HAP-1 (cell line): ENCODE results near the gene ATPAF1.
"Not testable (repeated sequence)": the region's sequence is repeated elsewhere in the genome, so short reads cannot be mapped to it uniquely, and the experiment has no call there.

Experiments
- DNase-seq, 2 experiments: peaks; one replicate each; pipeline ENCODE4 v3.0.0-alpha.2; 2016 to 2020; ENCODE audit warnings: low spot score in 2 of 2
- H3K27me3 ChIP-seq: fragments of 250-450 bp; sonication (Bioruptor Pico); 2 replicates; pipeline ENCODE4 v1.5.1; 2020; ENCODE audit warnings: low read depth, mild to moderate bottlenecking, moderate library complexity
- H3K36me3 ChIP-seq: fragments of 250-450 bp; sonication (Bioruptor Pico); replicated peaks from 2 replicates; pipeline ENCODE4 v1.5.1; 2020; ENCODE audit warnings: mild to moderate bottlenecking
- H3K4me1 ChIP-seq: fragments of 250-450 bp; sonication (Bioruptor Pico); 2 replicates; pipeline ENCODE4 v1.5.1; 2020; ENCODE audit warnings: mild to moderate bottlenecking
- H3K4me3 ChIP-seq: fragments of 250-450 bp; sonication (Bioruptor Pico); 2 replicates; pipeline ENCODE4 v1.5.1; 2020; ENCODE audit warnings: mild to moderate bottlenecking, moderate library complexity
- H3K9me3 ChIP-seq: fragments of 250-450 bp; sonication (Bioruptor Pico); 2 replicates; pipeline ENCODE4 v1.5.1; 2020; ENCODE audit warnings: mild to moderate bottlenecking, moderate library complexity
- in situ Hi-C: fragments of 300-500 bp; cut with MboI; formaldehyde crosslinking; loops from 3 replicates; pipeline ENCODE4 v1.14.3; 2020; ENCODE audit warnings: low sequenced_read_pairs, inconsistent platforms, mixed read lengths

ATPAF1 gene

DNA sequence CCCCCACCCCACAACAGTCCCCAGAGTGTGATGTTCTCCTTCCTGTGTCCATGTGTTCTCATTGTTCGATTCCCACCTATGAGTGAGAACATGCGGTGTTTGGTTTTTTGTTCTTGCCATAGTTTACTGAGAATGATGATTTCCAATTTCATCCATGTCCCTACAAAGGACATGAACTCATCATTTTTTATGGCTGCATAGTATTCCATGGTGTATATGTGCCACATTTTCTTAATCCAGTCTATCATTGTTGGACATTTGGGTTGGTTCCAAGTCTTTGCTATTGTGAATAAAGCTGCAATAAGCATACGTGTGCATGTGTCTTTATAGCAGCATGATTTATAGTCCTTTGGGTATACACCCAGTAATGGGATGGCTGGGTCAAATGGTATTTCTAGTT is 17.0 kb downstream of the ATPAF1 start:
- peaks cover 34% of the 10 kb centered on the region for H3K36me3 ChIP-seq
- H3K4me3 ChIP-seq, H3K9me3 ChIP-seq, in situ Hi-C loops, H3K27me3 ChIP-seq, H3K4me1 ChIP-seq, DNase-seq: not testable (repeated sequence)

DNA sequence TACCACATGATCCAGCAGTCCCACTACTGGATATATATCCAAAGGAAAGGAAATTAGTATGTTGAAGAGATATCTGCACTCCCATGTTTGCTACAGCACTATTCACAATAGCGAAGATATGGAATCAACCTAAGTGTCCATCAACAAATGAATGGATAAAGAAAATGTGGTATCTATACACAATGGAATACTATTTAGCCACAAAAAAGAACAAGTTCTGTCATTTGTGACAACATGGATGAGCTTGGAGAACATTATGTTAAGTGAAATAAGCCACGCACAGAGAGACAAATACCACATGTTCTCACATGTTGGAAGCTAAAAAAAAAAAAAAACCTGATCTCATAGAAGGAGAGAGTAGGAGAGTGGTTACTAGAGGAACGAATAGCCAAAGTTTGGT is 17.7 kb downstream of the ATPAF1 start:
- no peak for DNase-seq
- Histone ChIP-seq H3K9me3 (peaks cover 2% of the 10 kb centered on the region; the same call in 1 of the 2 replicates), H3K4me3 (no peak overlapping the region), H3K4me1 (no peaks in the 10 kb centered on the region), H3K36me3 (peaks cover 33% of the 10 kb centered on the region), H3K27me3 (no peaks in the 10 kb centered on the region)
- in situ Hi-C loops = no loop called here

- Histone ChIP-seq H3K9me3 (peaks cover 2% of the 10 kb centered on the region; the same call in 1 of the 2 replicates), H3K4me3 (no peak overlapping the region), H3K27me3 (no peaks in the 10 kb centered on the region), H3K4me1 (no peaks in the 10 kb centered on the region), H3K36me3 (peaks cover 26% of the 10 kb centered on the region)
- in situ Hi-C loops = no loop called here
- DNase-seq = no peak
Measured at GRCh38 chr1:46649764-46650163, 18.4 kb downstream of the ATPAF1 start.

DNA sequence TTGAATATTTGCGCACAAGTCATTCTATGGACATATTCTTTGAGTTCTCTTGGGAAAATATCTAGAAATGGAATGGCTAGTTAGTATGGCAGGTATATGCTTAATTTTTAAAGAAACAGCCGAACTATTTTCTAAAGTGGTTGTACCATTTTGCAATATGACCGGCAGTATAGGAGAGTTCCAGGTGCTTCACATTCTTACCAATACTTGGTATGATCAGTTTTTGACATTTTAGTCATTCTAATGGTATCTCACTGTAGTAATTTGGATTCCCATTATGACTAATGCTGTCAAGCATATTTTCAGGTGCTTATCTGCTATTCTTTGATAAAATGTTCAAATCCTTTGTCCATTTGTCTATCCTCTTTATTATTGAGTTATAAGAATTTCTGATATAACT is 20.6 kb downstream of the ATPAF1 start:
- DNase-seq = no peak
- Histone ChIP-seq H3K4me3 (no peak overlapping the region), H3K4me1 (no peaks in the 10 kb centered on the region), H3K9me3 (peaks cover 2% of the 10 kb centered on the region; the same call in 1 of the 2 replicates), H3K27me3 (no peaks in the 10 kb centered on the region), H3K36me3 (peaks cover 24% of the 10 kb centered on the region)
- in situ Hi-C loops = no loop called here

- peaks cover 29% of the 10 kb centered on the region for H3K36me3 ChIP-seq
- DNase-seq = no peak
- in situ Hi-C loops = no loop called here
- H3K4me1 ChIP-seq = no peaks in the 10 kb centered on the region
- H3K4me3 ChIP-seq = no peak overlapping the region
- peaks cover 2% of the 10 kb centered on the region; the same call in 1 of the 2 replicates for H3K9me3 ChIP-seq
- H3K27me3 ChIP-seq = no peaks in the 10 kb centered on the region
Measured at GRCh38 chr1:46646844-46647243, 21.3 kb downstream of the ATPAF1 start.

- in situ Hi-C loops = no loop called here
- DNase-seq = no peak
- Histone ChIP-seq H3K27me3 (no peaks in the 10 kb centered on the region), H3K4me1 (no peaks in the 10 kb centered on the region), H3K9me3 (peaks cover 2% of the 10 kb centered on the region; the same call in 1 of the 2 replicates), H3K4me3 (no peak overlapping the region), H3K36me3 (peaks cover 28% of the 10 kb centered on the region)
Measured at GRCh38 chr1:46646331-46646730, 21.8 kb downstream of the ATPAF1 start.

DNA sequence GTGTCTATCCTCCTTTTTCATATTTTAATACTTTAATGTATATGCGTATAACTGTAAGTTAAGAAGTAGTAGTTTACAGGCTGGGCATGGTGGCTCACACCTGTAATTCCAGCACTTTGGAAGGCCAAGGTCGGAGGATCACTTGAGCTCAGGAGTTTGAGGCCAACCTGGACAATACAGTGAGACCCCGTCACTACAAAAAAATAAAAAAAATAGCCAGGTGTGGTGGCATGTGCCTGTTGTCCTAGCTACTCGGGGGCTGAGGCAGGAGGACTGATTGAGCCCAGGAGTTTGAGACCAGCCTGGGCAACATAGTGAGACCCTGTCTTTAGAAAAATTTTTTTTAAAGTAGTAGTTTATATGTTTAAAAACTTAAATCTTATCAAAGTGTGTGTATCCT is 22.3 kb downstream of the ATPAF1 start:
- in situ Hi-C loops = no loop called here

DNA sequence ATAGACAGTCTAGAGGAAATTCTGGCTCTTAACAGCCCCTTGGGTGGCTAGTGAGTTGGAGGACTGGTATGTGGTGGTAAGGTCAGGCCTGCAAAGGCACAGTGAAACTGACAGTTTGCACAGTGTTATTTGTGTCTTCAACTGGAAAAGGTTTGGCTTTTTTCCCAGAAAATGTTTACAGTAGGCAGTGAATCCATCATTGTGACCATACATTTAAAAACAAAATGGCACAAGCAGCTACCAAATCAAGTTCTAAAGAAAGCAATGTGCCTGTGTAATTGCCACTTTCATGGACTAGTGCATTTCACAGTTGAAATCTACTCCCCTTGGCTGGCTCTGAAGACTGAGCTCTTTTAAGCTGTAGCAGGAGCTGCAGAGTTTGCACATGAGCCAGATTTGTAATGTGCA is 24.8 kb downstream of the ATPAF1 start:
- Histone ChIP-seq H3K9me3 (peaks cover 2% of the 10 kb centered on the region; the same call in 1 of the 2 replicates), H3K36me3 (peaks cover 11% of the 10 kb centered on the region), H3K4me3 (no peak overlapping the region), H3K27me3 (no peaks in the 10 kb centered on the region), H3K4me1 (no peaks in the 10 kb centered on the region)
- in situ Hi-C loops = no loop called here
- DNase-seq = no peak

More for the DNA sequence above, 22.3 kb downstream of the ATPAF1 start:
- no peaks in the 10 kb centered on the region for H3K4me1 ChIP-seq
- no peaks in the 10 kb centered on the region for H3K27me3 ChIP-seq
- peaks cover 2% of the 10 kb centered on the region; the same call in 1 of the 2 replicates for H3K9me3 ChIP-seq
- H3K36me3 ChIP-seq = peaks cover 25% of the 10 kb centered on the region
- no peak overlapping the region for H3K4me3 ChIP-seq
- DNase-seq = no peak

- in situ Hi-C loops = no loop called here
- Histone ChIP-seq H3K36me3 (peaks cover 6% of the 10 kb centered on the region), H3K4me3 (no peak overlapping the region), H3K9me3 (peaks cover under 1% of the 10 kb centered on the region; the same call in 1 of the 2 replicates), H3K27me3 (no peaks in the 10 kb centered on the region), H3K4me1 (no peaks in the 10 kb centered on the region)
- DNase-seq = no peak
Measured at GRCh38 chr1:46642115-46642680, 26.0 kb downstream of the ATPAF1 start.

DNA sequence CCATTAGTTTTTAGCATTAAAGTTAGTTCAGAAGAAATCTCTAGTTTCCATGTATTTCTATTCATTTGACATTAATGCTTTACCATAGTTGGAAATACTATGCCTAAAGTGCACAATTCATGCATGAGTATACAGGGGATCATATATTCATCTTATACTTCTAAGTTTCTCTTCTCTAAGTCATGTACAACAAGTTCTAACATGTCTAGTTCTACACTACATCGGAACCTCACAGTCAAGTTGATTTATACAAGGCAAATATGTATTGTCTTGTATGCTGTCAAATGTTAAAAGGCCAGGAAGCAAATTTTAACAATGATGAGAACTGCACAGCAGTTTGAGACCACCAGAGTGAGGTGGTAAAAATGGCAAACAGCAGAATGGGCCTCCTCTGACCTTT is 28.6 kb downstream of the ATPAF1 start:
- DNase-seq = no peak
- H3K4me3 ChIP-seq = no peak overlapping the region
- H3K9me3 ChIP-seq = no peaks in the 10 kb centered on the region
- in situ Hi-C loops = no loop called here
- H3K36me3 ChIP-seq = peaks cover 20% of the 10 kb centered on the region
- H3K27me3 ChIP-seq = no peaks in the 10 kb centered on the region
- H3K4me1 ChIP-seq = no peaks in the 10 kb centered on the region

DNA sequence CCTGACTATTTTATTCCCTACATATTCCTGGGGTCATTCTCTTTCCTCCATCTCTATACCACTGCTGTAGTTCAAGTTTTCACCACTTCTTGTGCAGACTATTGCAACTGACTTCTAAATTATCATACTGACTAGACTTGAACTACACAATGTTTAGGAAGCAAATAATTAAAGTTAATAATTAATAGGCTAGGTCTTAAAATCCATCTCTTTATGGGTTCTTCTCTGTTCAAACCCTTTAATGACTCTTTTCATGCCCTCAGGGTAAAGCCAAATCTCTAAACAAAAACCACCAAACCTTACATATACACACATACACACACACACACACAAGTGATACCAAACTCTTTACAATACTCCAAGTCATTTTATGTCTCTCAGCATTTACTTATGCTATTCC is 29.2 kb downstream of the ATPAF1 start:
- no peak for DNase-seq
- in situ Hi-C loops = no loop called here

GRCh38 chr1:46637444-46638083 is 30.6 kb downstream of the ATPAF1 start:
- Histone ChIP-seq H3K4me3 (no peak overlapping the region), H3K36me3 (peaks cover 22% of the 10 kb centered on the region), H3K4me1 (no peaks in the 10 kb centered on the region), H3K27me3 (no peaks in the 10 kb centered on the region), H3K9me3 (no peaks in the 10 kb centered on the region)
- DNase-seq = no peak
- in situ Hi-C loops = no loop called here

More for the DNA sequence above, 29.2 kb downstream of the ATPAF1 start:
- Histone ChIP-seq H3K36me3 (peaks cover 22% of the 10 kb centered on the region), H3K27me3 (no peaks in the 10 kb centered on the region), H3K4me3 (no peak overlapping the region), H3K9me3 (no peaks in the 10 kb centered on the region), H3K4me1 (no peaks in the 10 kb centered on the region)

DNA sequence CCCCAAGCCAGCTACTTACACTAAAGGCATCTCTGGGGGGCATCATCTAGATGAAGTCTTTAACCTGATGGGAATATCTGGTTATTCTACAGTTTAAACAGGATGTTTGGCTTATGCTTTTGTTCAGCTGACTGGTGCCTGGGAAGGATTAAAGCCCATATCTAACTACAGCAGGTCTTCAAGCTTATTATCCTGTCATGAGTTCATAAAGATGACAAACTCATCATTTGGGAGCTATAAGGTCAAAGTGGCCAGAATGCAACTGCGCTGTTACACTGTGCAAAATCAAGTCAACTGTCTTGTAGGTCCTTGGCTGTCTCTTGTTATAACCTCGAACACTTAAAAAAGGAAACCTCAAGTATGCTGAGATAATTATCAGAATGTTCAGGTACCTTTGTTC is 33.0 kb downstream of the ATPAF1 start:
- no peaks in the 10 kb centered on the region for H3K9me3 ChIP-seq
- no peaks in the 10 kb centered on the region for H3K27me3 ChIP-seq
- in situ Hi-C loops = no loop called here
- no peak for DNase-seq
- peaks cover 24% of the 10 kb centered on the region for H3K36me3 ChIP-seq
- H3K4me3 ChIP-seq = no peak overlapping the region
- H3K4me1 ChIP-seq = no peaks in the 10 kb centered on the region

DNA sequence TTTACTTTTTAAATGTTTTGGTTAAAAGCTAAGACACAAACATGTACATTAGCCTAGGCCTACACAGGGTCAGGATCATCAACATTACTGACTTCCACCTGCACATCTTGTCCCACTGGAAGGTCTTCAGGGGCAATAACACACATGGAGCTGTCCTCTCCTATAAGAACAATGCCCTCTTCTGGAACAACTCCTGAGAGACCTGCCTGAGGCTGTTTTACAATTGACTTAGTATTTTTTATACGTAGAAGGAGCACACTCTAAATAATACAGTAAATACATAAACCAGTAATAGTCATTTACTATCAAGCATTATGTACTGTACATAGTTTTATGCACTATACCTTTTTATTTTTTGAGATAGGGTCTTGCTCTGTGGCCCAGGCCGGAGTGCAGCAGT is 37.4 kb downstream of the ATPAF1 start:
- Histone ChIP-seq H3K27me3 (no peaks in the 10 kb centered on the region), H3K9me3 (no peaks in the 10 kb centered on the region), H3K4me3 (no peak overlapping the region), H3K4me1 (no peaks in the 10 kb centered on the region), H3K36me3 (peaks cover 24% of the 10 kb centered on the region)
- in situ Hi-C loops = no loop called here
- no peak for DNase-seq
